Measurements from ENCODE around the gene NGB.
A peak's percentile ranks its signal among the peaks of the same experiment; 100 is the strongest.

Gene NGB

GRCh38 chr14:77311217-77311616 is 40.2 kb upstream of the NGB start:
- peaks cover 39% of the 10 kb centered on the region for H3K4me1 ChIP-seq (ENCODE audit: control insufficient read depth, insufficient read depth, low read length)
- H3K9ac ChIP-seq (ENCODE audit: low read depth, low read length): no peak overlapping the region
- H3K9me3 ChIP-seq (ENCODE audit: control insufficient read depth, insufficient read depth, low read length): no peaks in the 10 kb centered on the region
- no peaks in the 10 kb centered on the region for H3K36me3 ChIP-seq (ENCODE audit: control insufficient read depth, insufficient read depth, low read length)
- H3K27ac ChIP-seq (ENCODE audit: low read depth, low read length): no peak overlapping the region
- no peaks in the 10 kb centered on the region for H3K27me3 ChIP-seq (ENCODE audit: control insufficient read depth, insufficient read depth, low read length)
- H3K4me3 ChIP-seq (ENCODE audit: low read depth, low read length): no peak overlapping the region

- Histone ChIP-seq H3K4me3 (ENCODE audit: low read depth, low read length) (no peak overlapping the region), H3K36me3 (ENCODE audit: control insufficient read depth, insufficient read depth, low read length) (peaks cover 10% of the 10 kb centered on the region; the same call in 1 of the 2 replicates), H3K9me3 (ENCODE audit: control insufficient read depth, insufficient read depth, low read length) (no peaks in the 10 kb centered on the region), H3K27me3 (ENCODE audit: control insufficient read depth, insufficient read depth, low read length) (no peaks in the 10 kb centered on the region), H3K27ac (ENCODE audit: low read depth, low read length) (no peak overlapping the region), H3K4me1 (ENCODE audit: control insufficient read depth, insufficient read depth, low read length) (peaks cover 33% of the 10 kb centered on the region), H3K9ac (ENCODE audit: low read depth, low read length) (no peak overlapping the region)
Measured at GRCh38 chr14:77310026-77310425, 39.0 kb upstream of the NGB start.

GRCh38 chr14:77309131-77309530 is 38.1 kb upstream of the NGB start:
- Histone ChIP-seq H3K9ac (ENCODE audit: low read depth, low read length) (no peak overlapping the region), H3K27ac (ENCODE audit: low read depth, low read length) (no peak overlapping the region), H3K36me3 (ENCODE audit: control insufficient read depth, insufficient read depth, low read length) (peaks cover 16% of the 10 kb centered on the region; the same call in 1 of the 2 replicates), H3K27me3 (ENCODE audit: control insufficient read depth, insufficient read depth, low read length) (no peaks in the 10 kb centered on the region), H3K4me1 (ENCODE audit: control insufficient read depth, insufficient read depth, low read length) (peaks cover 24% of the 10 kb centered on the region), H3K9me3 (ENCODE audit: control insufficient read depth, insufficient read depth, low read length) (no peaks in the 10 kb centered on the region), H3K4me3 (ENCODE audit: low read depth, low read length) (no peak overlapping the region)

GRCh38 chr14:77306851-77307496 is 36.0 kb upstream of the NGB start:
- Histone ChIP-seq H3K36me3 (ENCODE audit: control insufficient read depth, insufficient read depth, low read length) (peaks cover 26% of the 10 kb centered on the region; the same call in 1 of the 2 replicates), H3K9me3 (ENCODE audit: control insufficient read depth, insufficient read depth, low read length) (no peaks in the 10 kb centered on the region), H3K27me3 (ENCODE audit: control insufficient read depth, insufficient read depth, low read length) (no peaks in the 10 kb centered on the region), H3K9ac (ENCODE audit: low read depth, low read length) (no peak overlapping the region), H3K4me1 (ENCODE audit: control insufficient read depth, insufficient read depth, low read length) (peaks cover 9% of the 10 kb centered on the region), H3K27ac (ENCODE audit: low read depth, low read length) (peak overlapping the region; percentile 21), H3K4me3 (ENCODE audit: low read depth, low read length) (no peak overlapping the region)

- Histone ChIP-seq H3K4me3 (ENCODE audit: low read depth, low read length) (no peak overlapping the region), H3K27ac (ENCODE audit: low read depth, low read length) (peak overlapping the region; percentile 21), H3K36me3 (ENCODE audit: control insufficient read depth, insufficient read depth, low read length) (peaks cover 26% of the 10 kb centered on the region; the same call in 1 of the 2 replicates), H3K27me3 (ENCODE audit: control insufficient read depth, insufficient read depth, low read length) (no peaks in the 10 kb centered on the region), H3K9me3 (ENCODE audit: control insufficient read depth, insufficient read depth, low read length) (no peaks in the 10 kb centered on the region), H3K4me1 (ENCODE audit: control insufficient read depth, insufficient read depth, low read length) (peaks cover 11% of the 10 kb centered on the region), H3K9ac (ENCODE audit: low read depth, low read length) (no peak overlapping the region)
Measured at GRCh38 chr14:77306416-77306815, 35.4 kb upstream of the NGB start.

- Histone ChIP-seq H3K9ac (ENCODE audit: low read depth, low read length) (no peak overlapping the region), H3K27me3 (ENCODE audit: control insufficient read depth, insufficient read depth, low read length) (no peaks in the 10 kb centered on the region), H3K9me3 (ENCODE audit: control insufficient read depth, insufficient read depth, low read length) (no peaks in the 10 kb centered on the region), H3K4me1 (ENCODE audit: control insufficient read depth, insufficient read depth, low read length) (peaks cover 13% of the 10 kb centered on the region), H3K4me3 (ENCODE audit: low read depth, low read length) (no peak overlapping the region), H3K27ac (ENCODE audit: low read depth, low read length) (no peak overlapping the region), H3K36me3 (ENCODE audit: control insufficient read depth, insufficient read depth, low read length) (peaks cover 26% of the 10 kb centered on the region; the same call in 1 of the 2 replicates)
Measured at GRCh38 chr14:77305696-77306095, 34.7 kb upstream of the NGB start.

- Histone ChIP-seq H3K4me3 (ENCODE audit: low read depth, low read length) (no peak overlapping the region), H3K9me3 (ENCODE audit: control insufficient read depth, insufficient read depth, low read length) (no peaks in the 10 kb centered on the region), H3K27me3 (ENCODE audit: control insufficient read depth, insufficient read depth, low read length) (no peaks in the 10 kb centered on the region), H3K36me3 (ENCODE audit: control insufficient read depth, insufficient read depth, low read length) (peaks cover 31% of the 10 kb centered on the region; the same call in 1 of the 2 replicates), H3K27ac (ENCODE audit: low read depth, low read length) (peak overlapping the region; percentile 69), H3K4me1 (ENCODE audit: control insufficient read depth, insufficient read depth, low read length) (peaks cover 13% of the 10 kb centered on the region), H3K9ac (ENCODE audit: low read depth, low read length) (no peak overlapping the region)
Measured at GRCh38 chr14:77303417-77304156, 32.6 kb upstream of the NGB start.

GRCh38 chr14:77302926-77303325 is 31.9 kb upstream of the NGB start:
- Histone ChIP-seq H3K4me3 (ENCODE audit: low read depth, low read length) (no peak overlapping the region), H3K36me3 (ENCODE audit: control insufficient read depth, insufficient read depth, low read length) (peaks cover 35% of the 10 kb centered on the region; the same call in 1 of the 2 replicates), H3K9me3 (ENCODE audit: control insufficient read depth, insufficient read depth, low read length) (no peaks in the 10 kb centered on the region), H3K27me3 (ENCODE audit: control insufficient read depth, insufficient read depth, low read length) (no peaks in the 10 kb centered on the region), H3K27ac (ENCODE audit: low read depth, low read length) (peak overlapping the region; percentile 52), H3K4me1 (ENCODE audit: control insufficient read depth, insufficient read depth, low read length) (peaks cover 13% of the 10 kb centered on the region), H3K9ac (ENCODE audit: low read depth, low read length) (no peak overlapping the region)

- Histone ChIP-seq H3K9ac (ENCODE audit: low read depth, low read length) (no peak overlapping the region), H3K36me3 (ENCODE audit: control insufficient read depth, insufficient read depth, low read length) (peaks cover 43% of the 10 kb centered on the region; the same call in 1 of the 2 replicates), H3K27me3 (ENCODE audit: control insufficient read depth, insufficient read depth, low read length) (no peaks in the 10 kb centered on the region)
Measured at GRCh38 chr14:77301103-77301502, 30.1 kb upstream of the NGB start.

GRCh38 chr14:77299771-77300170 is 28.8 kb upstream of the NGB start:
- no peak overlapping the region for H3K27ac ChIP-seq (ENCODE audit: low read depth, low read length)
- H3K36me3 ChIP-seq (ENCODE audit: control insufficient read depth, insufficient read depth, low read length): peaks cover 40% of the 10 kb centered on the region
- no peak overlapping the region for H3K4me3 ChIP-seq (ENCODE audit: low read depth, low read length)
- no peaks in the 10 kb centered on the region for H3K27me3 ChIP-seq (ENCODE audit: control insufficient read depth, insufficient read depth, low read length)
- H3K9me3 ChIP-seq (ENCODE audit: control insufficient read depth, insufficient read depth, low read length): no peaks in the 10 kb centered on the region
- H3K4me1 ChIP-seq (ENCODE audit: control insufficient read depth, insufficient read depth, low read length): peaks cover 5% of the 10 kb centered on the region; the same call in 1 of the 2 replicates
- H3K9ac ChIP-seq (ENCODE audit: low read depth, low read length): no peak overlapping the region

More at GRCh38 chr14:77301103-77301502, 30.1 kb upstream of the NGB start:
- H3K27ac ChIP-seq (ENCODE audit: low read depth, low read length): no peak overlapping the region
- peaks cover 5% of the 10 kb centered on the region; the same call in 1 of the 2 replicates for H3K4me1 ChIP-seq (ENCODE audit: control insufficient read depth, insufficient read depth, low read length)
- no peaks in the 10 kb centered on the region for H3K9me3 ChIP-seq (ENCODE audit: control insufficient read depth, insufficient read depth, low read length)
- no peak overlapping the region for H3K4me3 ChIP-seq (ENCODE audit: low read depth, low read length)

- H3K36me3 ChIP-seq (ENCODE audit: control insufficient read depth, insufficient read depth, low read length): peaks cover 33% of the 10 kb centered on the region
- H3K9ac ChIP-seq (ENCODE audit: low read depth, low read length): no peak overlapping the region
- no peaks in the 10 kb centered on the region for H3K9me3 ChIP-seq (ENCODE audit: control insufficient read depth, insufficient read depth, low read length)
- H3K27ac ChIP-seq (ENCODE audit: low read depth, low read length): no peak overlapping the region
- no peak overlapping the region for H3K4me3 ChIP-seq (ENCODE audit: low read depth, low read length)
- H3K4me1 ChIP-seq (ENCODE audit: control insufficient read depth, insufficient read depth, low read length): 0 out of 2 replicates have a peak, but pooled peaks cover 5% of the 10 kb centered on the region
- no peaks in the 10 kb centered on the region for H3K27me3 ChIP-seq (ENCODE audit: control insufficient read depth, insufficient read depth, low read length)
Measured at GRCh38 chr14:77296906-77297305, 25.9 kb upstream of the NGB start.

Measured in HUES48 (cell line).